Progenitor cell of endocrine pancreas (in vitro differentiated cells): ENCODE data around the gene STYXL1. TPM values are rescaled to one million over a fixed set of nuclear protein-coding genes. Genes with fewer than 3 reads are reported as not detected.
"Not testable (repeated sequence)": the region's sequence is repeated elsewhere in the genome, so short reads cannot be mapped to it uniquely, and the experiment has no call there.

Source experiments
- DNase-seq: peaks from one replicate; pipeline ENCODE4 v3.0.0; 2021; ENCODE audit warnings: low spot score; ENCODE audit not compliant: unreplicated experiment
- H3K27ac Mint-ChIP-seq: 2 replicates; pipeline ENCODE4 v1.8.0; 2021; ENCODE audit warnings: mild to moderate bottlenecking, moderate library complexity, mixed read lengths
- H3K27me3 Mint-ChIP-seq: 2 replicates; pipeline ENCODE4 v1.8.0; 2021; ENCODE audit warnings: mixed read lengths
- H3K36me3 Mint-ChIP-seq: 2 replicates; pipeline ENCODE4 v1.8.0; 2022; ENCODE audit warnings: mixed read lengths; ENCODE audit not compliant: insufficient read depth
- H3K4me1 Mint-ChIP-seq: 2 replicates; pipeline ENCODE4 v1.8.0; 2021; ENCODE audit warnings: low read depth, mixed read lengths
- H3K4me3 Mint-ChIP-seq: 2 replicates; pipeline ENCODE4 v1.8.0; 2021; ENCODE audit warnings: low read depth, mild to moderate bottlenecking, moderate library complexity, mixed read lengths
- H3K9me3 Mint-ChIP-seq: 2 replicates; pipeline ENCODE4 v1.8.0; 2021; ENCODE audit warnings: low read depth, mixed read lengths
- CTCF ChIP-seq: fragments of 200-600 bp; sonication (generic); IDR thresholded peaks from one replicate; pipeline ENCODE4 v1.5.0; 2021; ENCODE audit warnings: antibody characterized with exemption, mild to moderate bottlenecking; ENCODE audit not compliant: unreplicated experiment
- long read RNA-seq: library from polyadenylated mRNA; unstranded; transcript quantifications from one replicate; pipeline ENCODE4 v2.0.0, GENCODE V29; 2020
- total RNA-seq: library from RNA; stranded (reverse); gene quantifications from 2 replicates; pipeline ENCODE4 v1.2.1, GENCODE V29; 2021

Gene STYXL1, protein sequence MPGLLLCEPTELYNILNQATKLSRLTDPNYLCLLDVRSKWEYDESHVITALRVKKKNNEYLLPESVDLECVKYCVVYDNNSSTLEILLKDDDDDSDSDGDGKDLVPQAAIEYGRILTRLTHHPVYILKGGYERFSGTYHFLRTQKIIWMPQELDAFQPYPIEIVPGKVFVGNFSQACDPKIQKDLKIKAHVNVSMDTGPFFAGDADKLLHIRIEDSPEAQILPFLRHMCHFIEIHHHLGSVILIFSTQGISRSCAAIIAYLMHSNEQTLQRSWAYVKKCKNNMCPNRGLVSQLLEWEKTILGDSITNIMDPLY
- 48.5 and 49.7 TPM in 2 replicates for total RNA-seq
- long read RNA-seq, transcript STYXL1-206 (9 exons, 1,147 nt): major isoform, 5 of 17 reads
- long read RNA-seq, partial matches to known transcripts: 2 of 17 reads
- long read RNA-seq, other reads (novel, unspliced or antisense): 7 of 17 reads

GRCh38 chr7:76047811-76048667, at the start of gene STYXL1, which contains the start of gene MDH2:
Gene STYXL1, minus strand, starts transcription at chr7:76048000. Its CDS starts 17,477 bp downstream, at chr7:76030523.
Gene MDH2, plus strand, starts transcription at chr7:76048106. Its CDS starts 55 bp downstream, at chr7:76048161.
- H3K27ac Mint-ChIP-seq: peak within 1 kb of the TSS; percentile 99
- no peak for TF ChIP-seq CTCF
- peak; percentile 86 for DNase-seq
- no peaks in the 10 kb centered on the region for H3K9me3 Mint-ChIP-seq
- peaks cover 19% of the 10 kb centered on the region for H3K4me1 Mint-ChIP-seq
- H3K36me3 Mint-ChIP-seq: peaks cover 7% of the 10 kb centered on the region
- peak within 1 kb of the TSS; percentile 97 for H3K4me3 Mint-ChIP-seq
- H3K27me3 Mint-ChIP-seq: no peaks in the 10 kb centered on the region

DNA sequence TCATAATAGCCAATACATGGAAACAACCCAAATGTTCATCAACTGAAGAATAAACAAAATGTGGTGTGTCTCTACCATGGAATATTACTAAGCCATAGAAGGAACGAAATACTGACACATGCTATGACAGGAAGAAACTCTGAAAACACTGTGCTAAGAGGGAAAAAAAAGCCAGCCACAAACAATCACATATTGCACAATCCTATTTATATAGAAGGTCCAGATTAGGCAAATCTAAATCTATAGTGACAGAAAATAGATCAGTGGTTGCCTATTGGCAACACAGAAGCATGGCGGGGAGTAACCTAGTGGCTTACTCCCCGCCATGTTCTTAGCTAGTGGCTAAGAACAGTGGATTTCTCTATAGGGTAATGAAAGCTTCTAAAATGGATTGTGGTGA, 48.1 kb upstream of the STYXL1 start:
- Mint-ChIP-seq H3K4me1 (peaks cover 7% of the 10 kb centered on the region), H3K27ac (no peak overlapping the region), H3K27me3 (no peaks in the 10 kb centered on the region), H3K36me3 (no peaks in the 10 kb centered on the region), H3K9me3 (no peaks in the 10 kb centered on the region), H3K4me3 (no peak overlapping the region)
- DNase-seq: no peak
- no peak for TF ChIP-seq CTCF

DNA sequence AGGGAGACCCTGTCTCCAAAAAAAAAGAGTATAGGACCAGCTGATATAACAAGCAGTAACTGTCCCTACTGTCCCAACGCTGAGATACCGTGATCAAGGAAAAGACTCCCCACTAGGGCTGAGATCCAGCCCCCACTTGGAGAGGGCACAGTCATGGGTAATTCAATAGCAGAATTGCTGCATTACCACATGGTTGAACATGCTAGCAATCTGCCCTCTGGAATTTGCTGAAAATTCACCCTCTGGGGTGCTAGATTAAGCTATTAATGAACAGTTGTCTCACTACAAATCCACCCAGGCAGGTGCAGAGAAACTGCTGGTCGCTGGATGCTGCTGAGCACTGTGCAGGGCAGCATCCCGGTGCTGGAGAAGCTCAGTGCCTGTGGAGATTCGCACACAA, 46.5 kb upstream of the STYXL1 start:
- H3K4me1 Mint-ChIP-seq: peaks cover 14% of the 10 kb centered on the region
- DNase-seq, H3K9me3 Mint-ChIP-seq, H3K4me3 Mint-ChIP-seq, H3K36me3 Mint-ChIP-seq, H3K27ac Mint-ChIP-seq, H3K27me3 Mint-ChIP-seq: not testable (repeated sequence)

GRCh38 chr7:76093531-76093930, 45.7 kb upstream of the STYXL1 start:
- not testable (repeated sequence) for H3K27me3 Mint-ChIP-seq, H3K4me3 Mint-ChIP-seq, DNase-seq, H3K36me3 Mint-ChIP-seq, H3K9me3 Mint-ChIP-seq, H3K4me1 Mint-ChIP-seq, H3K27ac Mint-ChIP-seq

DNA sequence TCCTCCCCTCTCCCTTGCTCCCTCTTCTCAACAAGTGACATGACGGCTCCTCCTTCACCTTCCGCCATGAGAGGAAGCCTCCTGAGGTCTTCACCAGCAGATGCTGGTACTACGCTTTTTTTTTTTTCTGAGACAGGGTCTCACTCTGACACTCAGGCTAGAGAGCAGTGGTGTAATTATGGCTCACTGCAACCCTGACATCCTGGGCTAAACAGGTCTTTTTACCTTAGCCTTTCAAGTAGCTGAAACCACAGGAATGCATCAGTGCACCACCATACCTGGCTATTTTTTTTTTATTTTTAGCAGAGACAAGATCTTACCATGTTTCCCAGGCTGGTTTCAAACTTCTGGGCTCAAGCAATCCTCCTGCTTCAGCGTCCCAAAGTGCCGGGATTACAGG, 43.7 kb upstream of the STYXL1 start:
- no peaks in the 10 kb centered on the region for H3K36me3 Mint-ChIP-seq
- no peaks in the 10 kb centered on the region for H3K9me3 Mint-ChIP-seq
- peak overlapping the region; percentile 31 for H3K27ac Mint-ChIP-seq
- no peak overlapping the region for H3K4me3 Mint-ChIP-seq
- H3K4me1 Mint-ChIP-seq: peaks cover 9% of the 10 kb centered on the region
- TF ChIP-seq CTCF: no peak
- DNase-seq: no peak
- H3K27me3 Mint-ChIP-seq: no peaks in the 10 kb centered on the region

DNA sequence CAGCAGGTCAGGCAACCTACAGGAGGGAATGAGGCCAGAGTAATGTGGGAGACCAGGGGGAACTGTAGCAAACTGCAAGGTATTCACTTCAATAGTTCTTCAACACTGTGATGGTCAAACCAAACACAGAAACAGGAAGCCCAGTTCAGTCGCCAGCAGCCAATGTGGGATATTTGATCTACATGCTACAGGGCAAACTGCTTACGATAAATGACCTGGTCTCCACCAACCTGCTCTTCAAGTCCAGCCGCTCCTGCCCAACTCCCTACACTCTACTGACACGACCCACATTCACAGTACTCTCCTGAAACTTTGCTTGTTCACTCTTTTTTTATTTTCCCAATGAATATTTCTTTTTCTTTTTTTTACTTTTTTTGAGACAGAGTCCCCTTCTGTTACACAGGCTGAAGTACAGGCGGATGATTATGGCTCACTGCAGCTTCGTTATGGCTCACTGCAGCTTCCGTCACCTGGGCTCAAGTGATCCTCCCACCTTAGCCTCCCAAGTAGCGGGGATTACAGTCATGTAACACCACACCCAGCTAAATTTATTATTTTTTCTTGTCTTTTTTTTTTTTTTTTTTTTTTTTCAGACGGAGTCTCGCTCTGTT, 42.2 kb upstream of the STYXL1 start:
- DNase-seq: no peak
- Mint-ChIP-seq H3K4me1 (peaks cover 9% of the 10 kb centered on the region), H3K27ac (peak overlapping the region; percentile 46), H3K27me3 (no peaks in the 10 kb centered on the region), H3K36me3 (no peaks in the 10 kb centered on the region), H3K9me3 (no peaks in the 10 kb centered on the region), H3K4me3 (peak overlapping the region; percentile 44)
- TF ChIP-seq CTCF: no peak

DNA sequence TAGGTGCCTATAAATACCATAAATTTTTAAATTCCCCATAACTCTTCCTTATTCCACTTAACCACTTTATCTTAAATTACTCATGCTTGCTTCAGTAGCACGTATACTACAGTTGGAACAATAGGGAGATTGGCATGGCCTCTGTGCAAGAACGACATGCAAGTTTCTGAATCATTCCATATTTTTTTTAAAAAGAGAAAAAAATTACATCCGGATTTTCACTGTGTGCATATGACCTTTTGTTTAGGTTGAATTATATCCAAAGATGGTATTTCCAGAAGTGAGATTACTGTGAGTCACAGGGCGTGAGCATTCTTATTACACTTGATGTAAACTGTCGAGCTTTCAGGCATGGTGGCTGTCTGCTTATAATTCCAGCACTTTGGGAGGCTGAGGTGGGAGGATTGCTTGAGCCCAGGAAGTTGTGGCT, 39.6 kb upstream of the STYXL1 start:
- H3K36me3 Mint-ChIP-seq, H3K4me1 Mint-ChIP-seq, H3K9me3 Mint-ChIP-seq, H3K27ac Mint-ChIP-seq, H3K27me3 Mint-ChIP-seq, DNase-seq, H3K4me3 Mint-ChIP-seq: not testable (repeated sequence)
